DMS153 (cell line): ENCODE results near the gene ST3GAL3.

ENCODE experiments used
- DNase-seq: peaks from one replicate; lab custom pipeline; 2025; lab: John Stamatoyannopoulos, UW

Gene ST3GAL3, protein sequence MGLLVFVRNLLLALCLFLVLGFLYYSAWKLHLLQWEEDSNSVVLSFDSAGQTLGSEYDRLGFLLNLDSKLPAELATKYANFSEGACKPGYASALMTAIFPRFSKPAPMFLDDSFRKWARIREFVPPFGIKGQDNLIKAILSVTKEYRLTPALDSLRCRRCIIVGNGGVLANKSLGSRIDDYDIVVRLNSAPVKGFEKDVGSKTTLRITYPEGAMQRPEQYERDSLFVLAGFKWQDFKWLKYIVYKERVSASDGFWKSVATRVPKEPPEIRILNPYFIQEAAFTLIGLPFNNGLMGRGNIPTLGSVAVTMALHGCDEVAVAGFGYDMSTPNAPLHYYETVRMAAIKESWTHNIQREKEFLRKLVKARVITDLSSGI

GRCh38 chr1:43707190-43708001, at the start of gene ST3GAL3:
TSS of gene ST3GAL3 (plus strand) at chr1:43707536. CDS start at chr1:43736263, 28,727 bp downstream.
- peak; percentile 89 for DNase-seq

DNA sequence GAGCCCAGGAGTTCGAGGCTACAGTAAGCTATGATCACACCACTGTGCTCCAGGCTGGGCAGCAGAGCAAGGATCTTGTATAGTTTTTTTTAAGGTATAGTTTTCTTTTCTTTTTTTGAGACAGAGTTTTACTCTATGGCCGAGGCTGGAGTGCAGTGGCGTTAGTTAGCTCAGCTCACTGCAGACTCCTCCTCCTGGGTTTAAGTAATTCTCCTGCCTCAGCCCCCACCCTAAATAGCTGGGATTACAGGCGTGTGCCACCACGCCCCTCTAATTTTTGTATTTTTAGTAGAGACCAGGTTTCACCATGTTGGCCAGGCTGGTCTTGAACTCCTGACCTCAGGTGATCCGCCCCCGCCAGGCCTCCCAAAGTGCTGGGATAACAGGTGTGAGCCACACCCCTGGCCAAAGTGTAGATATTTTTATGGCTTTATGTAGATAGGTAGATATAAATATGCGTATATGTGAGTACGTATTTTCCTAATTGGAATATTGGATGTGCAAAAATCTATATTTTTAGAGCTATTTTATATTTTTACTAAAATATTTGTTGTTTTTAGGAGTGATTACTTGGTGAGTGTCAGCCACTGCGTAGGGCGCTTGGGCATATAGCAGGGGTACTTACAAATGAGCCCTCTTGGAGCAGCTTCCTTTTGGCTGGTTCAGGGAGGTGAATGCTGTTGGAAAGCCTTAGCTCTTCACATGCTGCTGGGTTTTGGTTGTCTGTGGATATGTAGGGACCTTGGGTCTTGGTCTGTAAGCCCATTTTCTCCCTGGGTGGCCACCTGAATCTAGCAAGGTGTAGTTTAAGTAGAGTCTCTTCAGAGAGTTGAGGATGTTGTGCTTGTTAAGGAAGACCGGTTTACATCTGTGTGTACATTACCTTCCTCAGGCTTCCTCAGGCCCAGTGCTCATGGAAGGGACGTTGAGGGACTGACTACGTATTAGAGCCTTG, 47.8 kb upstream of the ST3GAL3 start:
- no peak for DNase-seq

GRCh38 chr1:43660355-43660754, 47.0 kb upstream of the ST3GAL3 start:
- no peak for DNase-seq

GRCh38 chr1:43664369-43664768, 43.0 kb upstream of the ST3GAL3 start:
- DNase-seq = no peak

GRCh38 chr1:43666608-43667007, 40.7 kb upstream of the ST3GAL3 start:
- no peak for DNase-seq

DNA sequence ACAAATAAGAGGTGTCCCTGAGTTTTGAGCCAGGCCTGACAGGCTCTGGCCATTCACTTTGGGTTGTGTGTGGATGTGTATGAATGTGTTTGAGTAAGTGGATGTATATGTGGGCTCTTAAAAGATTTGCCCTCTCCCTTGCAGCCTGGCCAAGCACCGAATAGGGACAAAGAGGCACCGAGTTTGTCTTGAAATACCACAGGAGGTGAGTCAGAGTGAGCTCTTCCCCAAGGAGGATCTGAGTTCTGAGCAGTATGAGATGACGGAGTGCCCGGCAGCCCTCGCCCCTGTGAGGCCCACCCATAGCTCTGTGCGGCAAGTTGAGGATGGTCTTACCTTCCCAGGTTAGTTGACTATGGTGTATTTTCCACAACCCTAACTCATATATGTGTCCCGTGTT, 38.4 kb upstream of the ST3GAL3 start:
- DNase-seq = no peak

DNA sequence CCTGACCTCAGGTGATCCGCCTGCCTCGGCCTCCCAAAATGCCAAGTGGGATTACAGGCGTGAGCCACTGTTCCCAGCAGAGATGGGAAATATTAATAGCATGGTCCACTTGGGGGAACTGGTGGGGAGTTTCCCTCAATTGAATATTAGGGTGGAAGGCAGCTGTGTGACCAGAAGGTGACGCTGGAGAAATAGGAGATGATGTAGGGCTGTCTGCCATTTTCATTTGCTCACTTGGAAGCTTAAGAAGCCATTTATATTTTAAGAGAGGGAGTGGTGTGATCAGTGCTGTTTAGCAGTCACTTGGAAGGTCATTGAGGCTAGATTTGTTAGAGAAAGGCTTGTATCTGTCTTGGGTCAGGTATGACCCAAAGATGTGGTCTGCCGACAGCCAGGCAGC, 37.5 kb upstream of the ST3GAL3 start:
- no peak for DNase-seq

- no peak for DNase-seq
These were observed 36.1 kb upstream of the ST3GAL3 start for GRCh38 chr1:43671193-43671592.

DNA sequence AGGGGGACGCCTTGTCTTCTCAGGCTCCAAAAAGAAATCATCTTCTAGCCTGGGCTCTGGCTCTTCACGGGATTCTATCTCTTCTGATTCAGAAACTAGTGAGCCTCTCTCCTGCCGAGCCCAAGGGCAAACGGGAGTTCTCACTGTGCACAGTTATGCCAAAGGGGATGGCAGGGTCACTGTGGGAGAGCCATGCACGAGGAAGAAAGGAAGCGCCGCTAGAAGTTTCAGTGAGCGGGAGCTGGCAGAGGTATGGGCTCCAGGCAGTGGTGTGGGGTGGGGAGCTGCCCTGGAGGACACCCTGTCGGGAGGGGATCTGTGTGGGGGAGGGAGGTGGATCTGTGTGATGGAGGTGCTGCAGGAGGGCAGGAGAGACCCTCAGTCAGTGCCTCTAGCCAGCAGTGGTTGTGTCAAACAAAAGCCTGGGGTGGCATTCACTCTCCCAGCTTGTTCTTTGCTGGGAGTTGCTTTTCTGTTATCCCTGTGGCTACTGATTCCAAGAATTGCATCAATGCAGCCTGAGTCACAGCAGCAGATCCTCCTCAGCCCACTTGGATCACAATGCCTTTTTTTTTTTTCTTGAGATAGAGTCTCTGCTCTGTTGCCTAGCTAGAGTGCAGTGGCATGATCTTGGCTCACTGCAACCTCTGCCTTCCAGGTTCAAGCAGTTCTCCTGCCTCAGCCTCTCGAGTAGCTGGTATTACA, 35.6 kb upstream of the ST3GAL3 start:
- DNase-seq = no peak

DNA sequence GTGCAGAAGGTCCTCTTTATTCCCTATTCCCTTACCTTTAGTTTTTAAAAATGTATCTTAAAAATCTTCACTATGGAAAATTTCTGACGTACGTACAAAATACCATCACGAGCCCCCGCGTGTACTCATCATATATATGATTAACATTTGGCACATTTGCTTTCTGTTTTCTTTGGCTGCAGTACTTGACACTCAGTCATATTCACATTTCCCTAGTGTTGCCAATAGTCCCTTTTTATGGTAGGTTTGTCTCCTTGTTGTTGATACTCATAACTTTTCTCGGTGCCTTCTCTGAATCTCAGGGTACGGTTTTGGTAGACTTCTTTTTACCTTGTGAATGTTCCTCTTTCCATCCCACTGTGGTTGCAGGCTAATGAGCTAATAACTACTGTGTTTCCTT, 34.1 kb upstream of the ST3GAL3 start:
- no peak for DNase-seq

- no peak for DNase-seq
These were observed 28.4 kb upstream of the ST3GAL3 start for GRCh38 chr1:43678940-43679339.

DNA sequence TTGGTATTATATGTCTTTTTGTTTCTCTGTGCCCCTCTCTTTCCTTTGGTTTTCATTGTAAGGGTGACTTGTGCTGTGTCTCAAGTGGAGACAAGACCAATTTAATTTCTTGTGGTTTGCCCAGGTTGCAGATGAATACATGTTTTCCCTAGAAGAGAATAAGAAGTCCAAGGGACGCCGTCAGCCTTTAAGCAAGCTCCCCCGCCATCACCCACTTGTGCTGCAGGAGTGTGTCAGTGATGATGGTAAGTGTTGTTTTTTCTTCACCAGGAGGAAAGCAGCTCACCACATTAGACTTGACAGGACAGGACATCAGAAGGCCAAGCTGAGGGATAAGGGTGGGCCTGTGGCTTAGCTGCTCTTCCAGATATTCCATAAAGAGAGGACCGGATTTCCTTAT, 23.8 kb upstream of the ST3GAL3 start:
- DNase-seq = no peak

GRCh38 chr1:43686801-43687200, 20.5 kb upstream of the ST3GAL3 start:
- DNase-seq = no peak

GRCh38 chr1:43687301-43688108, 19.8 kb upstream of the ST3GAL3 start:
- no peak for DNase-seq

- no peak for DNase-seq
These were observed 19.3 kb upstream of the ST3GAL3 start for GRCh38 chr1:43688109-43688387.

- no peak for DNase-seq
These were observed 18.7 kb upstream of the ST3GAL3 start for GRCh38 chr1:43688594-43689000.

- DNase-seq = no peak
These were observed 18.0 kb upstream of the ST3GAL3 start for GRCh38 chr1:43689289-43689688.

GRCh38 chr1:43691871-43692815, 15.2 kb upstream of the ST3GAL3 start:
- DNase-seq = no peak

GRCh38 chr1:43693371-43693770, 14.0 kb upstream of the ST3GAL3 start:
- no peak for DNase-seq

DNA sequence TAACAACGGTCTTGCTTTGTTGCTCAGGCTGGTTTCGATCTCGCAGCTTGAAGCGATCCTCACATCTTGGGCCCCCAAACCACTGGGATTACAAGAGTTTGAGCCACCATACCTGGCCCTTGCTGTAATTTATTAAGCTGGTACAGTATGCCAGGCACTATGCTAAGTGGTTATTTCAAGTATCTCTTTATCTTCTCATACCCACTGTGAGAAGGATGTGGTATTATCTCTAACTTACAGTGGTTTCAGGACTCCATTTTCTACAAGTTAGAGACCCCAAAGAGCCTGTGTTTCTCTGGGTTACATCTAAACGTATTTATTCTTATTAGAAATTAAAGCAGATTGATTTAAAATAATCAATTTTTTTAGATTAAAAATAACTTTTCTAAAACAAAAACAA, 8.1 kb upstream of the ST3GAL3 start:
- DNase-seq = no peak
